Measurements from ENCODE around the gene TRMT61A. TPM values are rescaled to one million over a fixed set of nuclear protein-coding genes. Genes with fewer than 3 reads are reported as not detected.
A peak's percentile ranks its signal among the peaks of the same experiment; 100 is the strongest.

TRMT61A gene
- polyA plus RNA-seq (ENCODE audit: insufficient read length in 3 of 3), result 1 to 10 TPM; 4.9 to 9.3 (median 7.9) TPM
- long read RNA-seq, donor 1, partial matches to known transcripts, result 0 of 3 reads
- long read RNA-seq, donor 1, other reads (novel, unspliced or antisense), result 0 of 3 reads
- long read RNA-seq, donor 2, partial matches to known transcripts, result 0 of 4 reads
- long read RNA-seq, donor 2, other reads (novel, unspliced or antisense), result 0 of 4 reads
- long read RNA-seq, donor 3, transcript TRMT61A-202 (4 exons, 3,229 nt), result major isoform, 7 of 7 reads
- long read RNA-seq, donor 3, partial matches to known transcripts, result 0 of 7 reads
- long read RNA-seq, donor 3, other reads (novel, unspliced or antisense), result 0 of 7 reads
- long read RNA-seq, donor 4, transcript TRMT61A-202 (4 exons, 3,229 nt), result major isoform, 8 of 8 reads
- long read RNA-seq, donor 4, partial matches to known transcripts, result 0 of 8 reads
- long read RNA-seq, donor 4, other reads (novel, unspliced or antisense), result 0 of 8 reads
- long read RNA-seq, donor 5, result 0 reads
- long read RNA-seq, donor 6, partial matches to known transcripts, result 0 of 4 reads
- long read RNA-seq, donor 6, other reads (novel, unspliced or antisense), result 0 of 4 reads
- long read RNA-seq, donor 7, transcript TRMT61A-202 (4 exons, 3,229 nt), result major isoform, 8 of 8 reads
- long read RNA-seq, donor 7, partial matches to known transcripts, result 0 of 8 reads
- long read RNA-seq, donor 7, other reads (novel, unspliced or antisense), result 0 of 8 reads
- long read RNA-seq, donor 8, result 0 reads
- long read RNA-seq, donor 9, transcript TRMT61A-202 (4 exons, 3,229 nt), result major isoform, 5 of 5 reads
- long read RNA-seq, donor 9, partial matches to known transcripts, result 0 of 5 reads
- long read RNA-seq, donor 9, other reads (novel, unspliced or antisense), result 0 of 5 reads
- long read RNA-seq, donor 10, partial matches to known transcripts, result 0 of 2 reads
- long read RNA-seq, donor 10, other reads (novel, unspliced or antisense), result 0 of 2 reads
- long read RNA-seq, donor 11, transcript TRMT61A-202 (4 exons, 3,229 nt), result major isoform, 7 of 7 reads
- long read RNA-seq, donor 11, partial matches to known transcripts, result 0 of 7 reads
- long read RNA-seq, donor 11, other reads (novel, unspliced or antisense), result 0 of 7 reads
- long read RNA-seq, donor 12, partial matches to known transcripts, result 0 of 1 reads
- long read RNA-seq, donor 12, other reads (novel, unspliced or antisense), result 0 of 1 reads
- long read RNA-seq, donor 13, result 0 reads
- long read RNA-seq, donor 14, partial matches to known transcripts, result 0 of 2 reads
- long read RNA-seq, donor 14, other reads (novel, unspliced or antisense), result 0 of 2 reads
- long read RNA-seq, donor 15, partial matches to known transcripts, result 0 of 1 reads
- long read RNA-seq, donor 15, other reads (novel, unspliced or antisense), result 0 of 1 reads
- long read RNA-seq, donor 16, transcript TRMT61A-202 (4 exons, 3,229 nt), result major isoform, 12 of 12 reads
- long read RNA-seq, donor 16, partial matches to known transcripts, result 0 of 12 reads
- long read RNA-seq, donor 16, other reads (novel, unspliced or antisense), result 0 of 12 reads

DNA sequence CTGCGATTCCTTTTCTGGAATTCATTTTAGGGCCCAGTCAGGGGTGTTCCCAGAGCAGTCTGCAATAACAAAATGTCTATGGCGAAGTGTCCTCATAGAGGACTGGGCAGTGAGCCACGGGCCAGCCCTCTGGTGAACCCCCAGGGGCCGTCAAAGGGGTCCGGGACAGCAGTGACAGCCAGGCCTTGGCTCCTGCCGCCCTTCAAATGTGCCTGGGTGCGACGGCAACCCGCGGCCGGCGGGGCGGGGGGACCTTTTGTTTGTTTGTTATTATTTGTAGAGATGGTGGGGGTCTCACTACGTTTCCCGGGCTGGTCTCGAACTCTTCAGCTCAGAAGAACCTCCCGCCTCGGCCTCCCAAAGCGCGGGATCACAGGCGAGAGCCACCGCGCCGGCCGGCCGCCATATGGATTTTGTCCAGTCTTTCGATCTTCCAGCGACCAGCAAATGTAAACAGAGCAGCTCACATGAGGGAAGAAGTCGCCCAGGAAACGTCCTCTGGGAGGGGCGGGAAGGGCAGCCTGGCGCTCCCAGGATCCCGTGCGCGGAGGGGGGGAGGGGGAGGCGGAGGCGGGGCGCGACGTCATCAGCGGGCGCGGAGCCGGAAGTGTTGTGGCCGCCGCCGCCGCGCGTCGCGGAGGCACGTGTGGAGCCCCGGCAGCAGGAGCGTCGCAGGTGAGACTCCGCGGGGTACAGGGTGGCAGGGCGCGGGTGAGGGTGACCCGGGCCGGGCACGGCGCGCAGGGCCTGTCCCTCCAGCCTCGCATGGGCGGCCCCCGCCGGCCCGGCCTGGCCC is at the start of gene TRMT61A:
Gene TRMT61A (plus strand): TSS at position 610 of the 796 bp plus-strand sequence. CDS start 783 bp downstream, outside the sequence.
- DNase-seq (ENCODE audit: extremely low read depth in 1 of 11, low read depth in 9 of 11, low spot score in 4 of 11), result peak in 10 of 11 donors; percentile 68 to 87 (median 82)

GRCh38 chr14:103480595-103480994 is 48.4 kb upstream of the TRMT61A start:
- DNase-seq (ENCODE audit: extremely low read depth in 1 of 11, low read depth in 9 of 11, low spot score in 4 of 11), result no peak

DNA sequence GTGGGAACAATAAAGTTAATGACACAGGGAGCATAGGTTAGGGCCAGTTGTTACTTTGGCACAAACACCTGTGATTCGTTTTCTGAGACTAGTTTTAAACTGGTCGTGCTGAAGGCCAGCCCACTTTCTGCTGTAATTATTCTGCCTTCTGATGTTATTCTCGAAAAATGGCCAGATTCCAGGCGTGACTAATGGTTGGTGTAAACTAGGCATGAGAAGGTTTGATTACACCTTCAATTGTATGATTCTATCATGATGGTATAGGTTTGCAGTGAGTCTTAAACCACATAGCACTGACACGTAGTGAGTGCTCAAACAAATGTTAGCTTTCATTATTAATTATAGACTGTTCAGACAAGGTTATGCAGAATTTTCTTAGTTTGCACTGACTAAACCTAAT is 45.4 kb upstream of the TRMT61A start:
- DNase-seq (ENCODE audit: extremely low read depth in 1 of 11, low read depth in 9 of 11, low spot score in 4 of 11), result peak in 2 of 11 donors; percentile 11

DNA sequence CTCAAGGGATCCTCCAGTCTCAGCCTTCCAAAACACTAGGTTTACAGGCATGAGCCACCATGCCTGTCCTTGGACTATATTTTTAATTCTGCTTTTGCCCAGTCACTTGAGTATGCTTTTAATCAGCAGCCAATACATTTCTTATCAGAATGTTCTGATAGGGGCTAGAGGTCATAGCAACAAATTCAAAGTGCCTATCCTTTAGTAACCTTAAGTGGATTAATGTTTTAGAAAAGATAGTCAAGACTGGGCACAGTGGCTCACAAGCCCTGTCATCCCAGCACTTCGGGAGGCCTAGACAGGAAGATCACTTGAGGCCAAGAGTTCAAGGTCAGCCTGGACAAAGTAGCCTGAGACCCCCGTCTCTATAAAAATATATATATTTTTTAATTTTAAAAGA is 43.5 kb upstream of the TRMT61A start:
- no peak for DNase-seq (ENCODE audit: extremely low read depth in 1 of 11, low read depth in 9 of 11, low spot score in 4 of 11)

GRCh38 chr14:103488071-103488470 is 40.9 kb upstream of the TRMT61A start:
- no peak for DNase-seq (ENCODE audit: extremely low read depth in 1 of 11, low read depth in 9 of 11, low spot score in 4 of 11)

GRCh38 chr14:103488960-103489359 is 40.0 kb upstream of the TRMT61A start:
- no peak for DNase-seq (ENCODE audit: extremely low read depth in 1 of 11, low read depth in 9 of 11, low spot score in 4 of 11)

- DNase-seq (ENCODE audit: extremely low read depth in 1 of 11, low read depth in 9 of 11, low spot score in 4 of 11), result no peak
Observed at GRCh38 chr14:103489621-103490020, 39.4 kb upstream of the TRMT61A start.

DNA sequence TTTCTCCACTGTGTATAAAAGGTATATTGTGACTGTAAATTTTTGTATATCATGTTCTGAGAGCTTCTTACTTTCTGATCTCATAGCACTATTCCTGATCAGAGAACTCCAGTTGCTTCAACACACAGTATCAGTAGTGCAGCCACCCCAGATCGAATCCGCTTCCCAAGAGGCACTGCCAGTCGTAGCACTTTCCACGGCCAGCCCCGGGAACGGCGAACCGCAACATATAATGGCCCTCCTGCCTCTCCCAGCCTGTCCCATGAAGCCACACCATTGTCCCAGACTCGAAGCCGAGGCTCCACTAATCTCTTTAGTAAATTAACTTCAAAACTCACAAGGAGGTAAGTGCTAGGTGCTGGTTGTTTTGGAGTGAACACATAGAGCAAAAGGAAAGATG is 37.3 kb upstream of the TRMT61A start:
- DNase-seq (ENCODE audit: extremely low read depth in 1 of 11, low read depth in 9 of 11, low spot score in 4 of 11), result no peak

DNA sequence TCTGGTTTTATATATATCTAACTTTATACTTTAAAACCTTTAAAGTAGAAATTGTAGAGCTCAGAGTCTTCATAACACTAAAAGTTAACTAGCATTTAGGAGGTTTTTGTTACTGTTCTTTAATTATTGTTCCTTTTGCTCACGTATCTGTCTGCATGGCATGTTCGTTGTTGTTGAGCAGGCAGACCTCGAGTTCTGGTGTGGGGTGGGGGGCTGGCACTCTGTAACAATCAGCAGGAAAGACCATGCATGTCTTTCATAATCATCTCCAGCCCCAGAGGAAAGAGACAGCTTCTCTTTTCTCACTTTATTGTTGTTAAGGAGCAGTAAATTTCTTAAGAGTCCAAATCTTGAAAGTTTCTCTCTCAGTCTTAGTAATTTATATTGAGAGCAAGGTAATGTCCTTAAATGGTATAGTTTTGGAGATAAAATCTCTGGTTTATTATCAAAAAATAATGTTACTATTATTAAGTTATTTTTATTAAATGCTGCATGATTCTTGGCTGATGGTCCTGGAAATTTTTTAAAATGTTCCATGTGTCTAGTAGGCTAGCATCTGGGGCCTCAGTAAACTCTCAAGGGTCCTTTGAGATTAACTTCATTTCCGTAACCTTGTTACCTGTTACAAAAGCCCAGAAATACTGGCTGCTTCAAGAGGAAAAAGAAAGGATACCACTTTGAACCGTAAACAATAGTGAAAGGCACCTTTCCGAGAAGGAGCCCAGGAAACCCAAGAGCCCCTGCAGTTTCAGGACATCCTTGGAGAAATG is 36.7 kb upstream of the TRMT61A start:
- no peak for DNase-seq (ENCODE audit: extremely low read depth in 1 of 11, low read depth in 9 of 11, low spot score in 4 of 11)

DNA sequence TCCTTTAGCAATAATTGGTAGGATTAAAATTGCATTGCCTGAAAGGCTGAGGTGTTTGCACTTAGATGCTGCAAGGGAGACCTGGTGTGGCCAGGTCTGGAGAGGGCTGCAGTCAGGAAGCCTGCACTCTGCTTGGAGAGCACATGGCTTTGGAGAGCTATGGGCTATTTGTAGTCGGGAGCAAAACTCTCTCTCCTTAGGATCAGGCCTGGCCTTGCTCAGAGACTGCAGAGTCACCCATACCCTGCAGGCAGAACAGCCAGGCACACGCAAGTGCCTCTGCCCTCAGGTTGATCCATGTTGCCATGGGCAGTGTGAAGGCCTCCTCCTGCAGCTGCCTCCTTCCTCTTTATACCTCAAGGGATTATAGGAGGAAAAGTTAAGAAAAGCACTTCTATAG is 33.1 kb upstream of the TRMT61A start:
- no peak for DNase-seq (ENCODE audit: extremely low read depth in 1 of 11, low read depth in 9 of 11, low spot score in 4 of 11)

DNA sequence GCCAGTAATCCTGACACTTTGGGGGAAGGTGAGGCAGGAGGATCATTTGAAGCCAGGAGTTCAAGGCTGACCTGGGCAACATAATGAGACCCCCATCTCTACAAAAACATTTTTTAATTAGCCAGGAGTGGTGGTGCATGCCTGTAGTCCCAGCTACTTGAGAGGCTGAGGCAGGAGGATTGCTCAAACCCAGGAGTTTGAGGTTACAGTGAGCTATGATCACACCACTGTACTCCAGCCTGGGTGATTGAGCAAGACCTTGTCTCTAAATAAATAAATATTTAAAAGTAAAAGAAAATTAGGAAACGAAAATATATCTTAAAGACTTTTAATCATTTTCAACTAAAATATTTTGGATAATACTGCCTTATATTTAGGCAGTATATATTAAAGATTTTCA is 32.2 kb upstream of the TRMT61A start:
- DNase-seq (ENCODE audit: extremely low read depth in 1 of 11, low read depth in 9 of 11, low spot score in 4 of 11), result no peak

GRCh38 chr14:103499709-103500108 is 29.3 kb upstream of the TRMT61A start:
- no peak for DNase-seq (ENCODE audit: extremely low read depth in 1 of 11, low read depth in 9 of 11, low spot score in 4 of 11)

DNA sequence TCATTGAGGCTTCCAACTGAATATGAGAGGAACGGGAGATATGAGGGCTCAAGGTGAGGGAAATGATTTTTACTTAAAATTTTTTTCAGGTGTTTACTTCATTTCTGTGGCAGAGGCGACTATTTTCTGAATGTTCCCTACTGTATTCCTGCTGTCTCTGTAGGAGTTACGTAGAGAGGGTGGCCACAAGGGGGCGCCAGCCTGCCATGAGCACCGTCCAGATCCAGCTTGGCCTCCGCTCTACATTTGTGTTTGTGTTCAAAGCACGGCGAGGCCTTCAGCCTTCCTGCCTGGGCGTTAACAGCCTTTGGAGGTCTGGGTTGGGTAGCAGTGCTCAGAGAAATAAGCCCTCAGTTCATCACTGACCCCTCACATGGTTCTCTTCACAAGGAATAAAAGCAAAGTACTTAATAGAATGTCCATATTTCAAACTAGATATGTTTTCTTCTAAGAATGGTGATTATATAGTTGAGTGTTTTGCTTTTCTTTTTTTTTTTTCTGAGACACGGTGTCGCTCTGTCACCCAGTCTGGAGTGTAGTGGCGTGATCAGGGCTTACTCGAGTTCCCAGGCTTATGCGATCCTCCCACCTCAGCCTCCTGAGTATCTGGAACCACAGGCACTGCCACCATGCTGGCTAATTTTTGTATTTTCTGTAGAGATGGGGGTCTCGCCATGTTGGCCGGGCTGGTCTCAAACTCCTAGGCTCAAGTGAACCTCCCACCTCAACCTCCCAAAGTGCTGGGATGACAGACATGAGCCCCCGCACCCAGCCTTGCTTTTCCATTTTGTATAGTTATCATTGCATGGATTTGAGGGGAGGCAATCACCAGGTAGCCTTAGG is 28.6 kb upstream of the TRMT61A start:
- DNase-seq (ENCODE audit: extremely low read depth in 1 of 11, low read depth in 9 of 11, low spot score in 4 of 11), result peak in 6 of 11 donors; percentile 54 to 81 (median 74)

- DNase-seq (ENCODE audit: extremely low read depth in 1 of 11, low read depth in 9 of 11, low spot score in 4 of 11), result no peak
Observed at GRCh38 chr14:103501041-103501870, 27.7 kb upstream of the TRMT61A start.

GRCh38 chr14:103501921-103502669 is 26.9 kb upstream of the TRMT61A start:
- DNase-seq (ENCODE audit: extremely low read depth in 1 of 11, low read depth in 9 of 11, low spot score in 4 of 11), result no peak
